Measurements from ENCODE around the gene DRAXIN. TPM values are rescaled to one million over a fixed set of nuclear protein-coding genes. Genes with fewer than 3 reads are reported as not detected.

DRAXIN gene
- total RNA-seq, 1 donor from 2014 or later, result 9.7 TPM

DNA sequence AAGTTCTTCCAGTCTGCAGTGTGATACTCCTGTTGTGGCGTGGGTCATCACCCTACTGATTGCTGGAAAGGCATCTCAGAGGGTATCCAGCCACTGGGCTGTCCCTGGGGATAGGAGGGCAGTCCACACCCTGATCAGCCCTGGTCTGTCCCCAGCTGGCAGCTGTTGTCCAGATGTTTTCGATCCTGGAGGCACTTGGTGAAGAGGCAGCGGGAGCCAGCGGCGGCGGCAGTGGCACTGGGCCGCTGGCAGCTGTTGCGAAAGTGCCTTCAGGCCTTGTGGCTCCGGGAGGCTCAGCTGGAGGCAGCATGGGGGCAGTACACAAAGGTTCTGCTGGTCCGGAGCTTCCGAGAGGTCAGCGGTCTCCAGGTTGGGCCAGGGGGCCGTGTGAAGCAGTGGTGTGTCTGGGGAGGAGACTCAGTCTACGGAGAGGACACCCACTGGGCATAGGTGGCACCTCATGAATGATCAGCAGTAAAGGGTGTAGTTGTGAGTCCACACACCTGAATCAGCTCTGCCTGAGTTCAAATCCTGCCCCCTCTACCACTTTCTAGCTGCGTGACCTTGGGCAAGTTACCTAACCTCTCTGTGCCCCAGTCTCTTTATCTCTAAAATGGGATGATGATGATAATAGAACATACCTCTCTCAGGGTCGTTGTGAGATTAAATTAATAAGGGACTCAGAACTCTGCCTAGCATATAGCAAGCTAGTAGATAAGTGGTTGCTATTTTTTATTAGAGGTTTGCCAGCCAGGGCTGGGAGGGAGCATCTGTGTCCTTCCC is 76.6 kb downstream of the DRAXIN start:
- Mint-ChIP-seq H3K27ac (ENCODE audit: unreplicated experiment) (no peak overlapping the region), H3K9me3 (no peaks in the 10 kb centered on the region), H3K27me3 (ENCODE audit: low read depth) (peaks cover 4% of the 10 kb centered on the region), H3K4me3 (no peak overlapping the region), H3K36me3 (ENCODE audit: low read depth) (no peaks in the 10 kb centered on the region), H3K4me1 (peaks cover 8% of the 10 kb centered on the region)
- TF ChIP-seq, protein P1, sequence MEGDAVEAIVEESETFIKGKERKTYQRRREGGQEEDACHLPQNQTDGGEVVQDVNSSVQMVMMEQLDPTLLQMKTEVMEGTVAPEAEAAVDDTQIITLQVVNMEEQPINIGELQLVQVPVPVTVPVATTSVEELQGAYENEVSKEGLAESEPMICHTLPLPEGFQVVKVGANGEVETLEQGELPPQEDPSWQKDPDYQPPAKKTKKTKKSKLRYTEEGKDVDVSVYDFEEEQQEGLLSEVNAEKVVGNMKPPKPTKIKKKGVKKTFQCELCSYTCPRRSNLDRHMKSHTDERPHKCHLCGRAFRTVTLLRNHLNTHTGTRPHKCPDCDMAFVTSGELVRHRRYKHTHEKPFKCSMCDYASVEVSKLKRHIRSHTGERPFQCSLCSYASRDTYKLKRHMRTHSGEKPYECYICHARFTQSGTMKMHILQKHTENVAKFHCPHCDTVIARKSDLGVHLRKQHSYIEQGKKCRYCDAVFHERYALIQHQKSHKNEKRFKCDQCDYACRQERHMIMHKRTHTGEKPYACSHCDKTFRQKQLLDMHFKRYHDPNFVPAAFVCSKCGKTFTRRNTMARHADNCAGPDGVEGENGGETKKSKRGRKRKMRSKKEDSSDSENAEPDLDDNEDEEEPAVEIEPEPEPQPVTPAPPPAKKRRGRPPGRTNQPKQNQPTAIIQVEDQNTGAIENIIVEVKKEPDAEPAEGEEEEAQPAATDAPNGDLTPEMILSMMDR (conservative IDR thresholded peaks at IDR 0.05), result no peak
- no peak for DNase-seq (ENCODE audit: low read depth, low spot score)

DNA sequence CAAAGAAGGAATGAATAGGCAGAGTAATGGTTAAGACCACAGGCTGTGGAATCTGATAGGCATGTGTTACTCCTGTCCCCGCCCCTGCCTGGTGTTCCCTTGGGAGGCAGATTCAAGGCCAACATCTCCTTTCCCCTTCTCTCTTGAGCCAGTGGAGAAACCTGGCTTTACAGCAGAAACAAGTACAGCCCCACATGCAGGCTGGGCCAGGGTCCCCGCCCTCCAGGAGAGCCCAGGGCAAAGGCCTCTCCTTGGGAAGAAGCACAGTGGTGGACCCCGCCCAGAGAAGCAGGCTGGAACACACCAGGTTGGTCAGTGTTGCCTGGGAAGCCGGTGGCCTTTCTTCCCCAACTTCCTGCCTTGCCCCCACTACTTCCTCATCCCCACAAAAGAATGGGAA is 77.3 kb downstream of the DRAXIN start:
- Mint-ChIP-seq H3K4me3 (no peak overlapping the region), H3K27me3 (ENCODE audit: low read depth) (no peaks in the 10 kb centered on the region), H3K27ac (ENCODE audit: unreplicated experiment) (no peak overlapping the region), H3K9me3 (no peaks in the 10 kb centered on the region), H3K4me1 (peaks cover 3% of the 10 kb centered on the region), H3K36me3 (ENCODE audit: low read depth) (no peaks in the 10 kb centered on the region)
- DNase-seq (ENCODE audit: low read depth, low spot score), result no peak
- TF ChIP-seq, protein P1 (conservative IDR thresholded peaks at IDR 0.05), result no peak

DNA sequence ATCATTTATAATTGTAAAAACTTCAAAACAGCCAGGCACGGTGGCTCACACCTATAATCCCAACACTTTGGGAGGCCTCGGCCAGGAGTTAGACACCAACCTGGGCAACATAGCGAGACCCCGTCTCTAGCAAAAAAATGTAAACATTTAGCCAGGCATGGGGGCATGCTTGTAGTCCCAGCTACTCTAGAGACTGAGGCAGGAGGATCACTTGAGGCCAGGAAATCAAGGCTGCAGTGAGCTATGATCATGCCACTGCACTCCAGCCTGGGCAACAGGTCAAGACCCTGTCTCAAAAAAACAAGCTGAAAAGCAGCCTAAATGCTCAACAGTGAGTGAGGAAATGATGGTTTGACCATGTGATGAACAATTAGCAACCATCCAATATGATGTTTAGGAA is 77.8 kb downstream of the DRAXIN start:
- DNase-seq (ENCODE audit: low read depth, low spot score), result no peak
- Mint-ChIP-seq H3K27ac (ENCODE audit: unreplicated experiment) (no peak overlapping the region), H3K27me3 (ENCODE audit: low read depth) (no peaks in the 10 kb centered on the region), H3K4me1 (no peaks in the 10 kb centered on the region), H3K9me3 (no peaks in the 10 kb centered on the region), H3K4me3 (no peak overlapping the region), H3K36me3 (ENCODE audit: low read depth) (no peaks in the 10 kb centered on the region)
- TF ChIP-seq, protein P1 (conservative IDR thresholded peaks at IDR 0.05), result no peak

DNA sequence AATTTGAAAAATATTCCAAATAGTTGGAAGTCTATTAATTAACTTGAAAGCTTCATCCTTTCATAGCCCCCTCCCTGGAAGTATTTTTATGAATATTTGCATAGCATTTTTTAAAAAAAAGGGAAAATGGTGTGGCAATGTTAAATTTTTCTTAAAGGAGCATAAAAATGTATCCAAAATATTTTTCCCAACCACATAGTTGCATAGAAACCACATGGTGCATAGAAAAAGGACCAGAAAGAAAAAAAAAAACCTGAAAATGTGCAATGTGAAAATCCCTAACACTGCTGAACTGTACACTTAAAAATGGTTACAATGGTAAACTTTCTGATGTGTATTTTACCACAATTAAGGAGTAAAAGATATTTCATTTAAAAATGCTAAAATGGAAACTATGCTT is 78.5 kb downstream of the DRAXIN start:
- DNase-seq (ENCODE audit: low read depth, low spot score), result no peak
- Mint-ChIP-seq H3K4me1 (no peaks in the 10 kb centered on the region), H3K27me3 (ENCODE audit: low read depth) (no peaks in the 10 kb centered on the region), H3K27ac (ENCODE audit: unreplicated experiment) (no peak overlapping the region), H3K36me3 (ENCODE audit: low read depth) (no peaks in the 10 kb centered on the region), H3K4me3 (no peak overlapping the region), H3K9me3 (no peaks in the 10 kb centered on the region)
- TF ChIP-seq, protein P1 (conservative IDR thresholded peaks at IDR 0.05), result no peak

DNA sequence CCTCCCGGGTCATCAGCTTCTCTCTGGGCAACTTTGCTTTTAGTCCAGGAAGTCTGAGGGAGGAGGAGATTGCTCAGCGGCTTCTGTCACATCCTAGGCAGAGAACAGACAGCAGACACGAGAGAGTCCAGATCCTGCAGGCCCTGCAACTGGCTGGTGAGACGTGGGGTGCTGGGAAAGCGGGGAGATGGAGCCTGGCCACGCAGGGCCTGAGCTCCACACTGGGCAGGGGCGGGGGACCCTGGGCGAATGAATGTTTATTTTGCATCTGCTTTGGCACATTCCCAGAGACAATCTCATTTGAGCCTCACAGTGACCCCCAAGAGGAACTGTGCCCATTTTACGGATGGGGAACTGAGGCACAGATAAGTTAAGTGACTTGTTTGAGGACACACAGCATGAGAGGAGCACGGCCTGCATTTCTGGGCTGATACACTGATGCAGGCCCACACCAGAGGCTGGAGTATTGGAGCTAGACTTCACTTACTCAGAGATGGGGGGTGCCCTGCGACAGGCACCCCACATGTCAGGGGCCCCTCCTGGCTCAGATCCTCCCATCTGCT is 80.1 kb downstream of the DRAXIN start:
- Mint-ChIP-seq H3K27ac (ENCODE audit: unreplicated experiment) (no peak overlapping the region), H3K9me3 (no peaks in the 10 kb centered on the region), H3K4me1 (no peaks in the 10 kb centered on the region), H3K27me3 (ENCODE audit: low read depth) (no peaks in the 10 kb centered on the region), H3K36me3 (ENCODE audit: low read depth) (no peaks in the 10 kb centered on the region), H3K4me3 (no peak overlapping the region)
- TF ChIP-seq, protein P1 (conservative IDR thresholded peaks at IDR 0.05), result no peak
- DNase-seq (ENCODE audit: low read depth, low spot score), result no peak

Measured in neural crest cell (in vitro differentiated cells).